HepG2 (cell line): Measurements from ENCODE around the gene NPPC. TPM values are rescaled to one million over a fixed set of nuclear protein-coding genes. Genes with fewer than 3 reads are reported as not detected.

Source experiments
- ARNT ChIP-seq: fragments of 450-650 bp; IDR thresholded peaks from 2 replicates; pipeline ENCODE4 v1.6.1; 2017
- CTCF ChIP-seq: sonication (generic); formaldehyde crosslinking; IDR thresholded peaks from 2 replicates; pipeline ENCODE4 v1.5.0; 2020; ENCODE audit warnings: mild to moderate bottlenecking, missing genetic modification reagents, moderate library complexity
- GATA4 ChIP-seq: sonication (generic); IDR thresholded peaks from 2 replicates; pipeline ENCODE4 v1.6.1; 2016; ENCODE audit warnings: antibody characterized with exemption, low read depth, borderline replicate concordance
- HOXA7 ChIP-seq: sonication (generic); formaldehyde crosslinking; IDR thresholded peaks from 2 replicates; pipeline ENCODE4 v1.8.1; 2022; ENCODE audit warnings: mild to moderate bottlenecking, missing genetic modification reagents, moderate library complexity
- NCOR1 ChIP-seq: fragments of 200-600 bp; sonication (generic); IDR thresholded peaks from 2 replicates; pipeline ENCODE4 v1.7.0; 2017; ENCODE audit warnings: antibody characterized with exemption, low read length, borderline replicate concordance
- PITX1 ChIP-seq: sonication (generic); formaldehyde crosslinking; IDR thresholded peaks from 2 replicates; pipeline ENCODE4 v1.5.1; 2020; ENCODE audit warnings: mild to moderate bottlenecking, missing genetic modification reagents
- SNAPC2 ChIP-seq: sonication (generic); formaldehyde crosslinking; IDR thresholded peaks from 2 replicates; pipeline ENCODE4 v1.8.1; 2022; ENCODE audit warnings: mild to moderate bottlenecking, missing genetic modification reagents
- ZBTB40 ChIP-seq, 2 experiments: fragments of 450-650 bp in 1 of 2; sonication (generic) in 1 of 2; formaldehyde crosslinking in 1 of 2; IDR thresholded peaks; 2 replicates each; pipeline versions ENCODE4 v1.6.1 to v1.8.0; 2016 to 2022; ENCODE audit warnings: antibody characterized with exemption in 1 of 2, mild to moderate bottlenecking in 1 of 2, missing genetic modification reagents in 1 of 2
- ZNF121 ChIP-seq: sonication (generic); formaldehyde crosslinking; IDR thresholded peaks from 2 replicates; pipeline ENCODE4 v1.5.0; 2020; ENCODE audit warnings: mild to moderate bottlenecking, missing genetic modification reagents
- ZNF24 ChIP-seq: fragments of 450-650 bp; IDR thresholded peaks from 2 replicates; pipeline ENCODE4 v1.6.1; 2017; ENCODE audit warnings: antibody characterized with exemption, mild to moderate bottlenecking
- ZNF292 ChIP-seq: sonication (generic); formaldehyde crosslinking; IDR thresholded peaks from 2 replicates; pipeline ENCODE4 v1.8.1; 2022; ENCODE audit warnings: mild to moderate bottlenecking, low read depth, missing genetic modification reagents, borderline replicate concordance
- ZNF296 ChIP-seq: sonication (generic); formaldehyde crosslinking; conservative IDR thresholded peaks from 2 replicates; pipeline ENCODE4 v1.5.0; 2020; ENCODE audit warnings: mild to moderate bottlenecking, missing genetic modification reagents
- ZNF329 ChIP-seq: sonication (generic); formaldehyde crosslinking; IDR thresholded peaks from 2 replicates; pipeline ENCODE4 v1.9.0; 2021; ENCODE audit warnings: low read depth, mild to moderate bottlenecking, missing genetic modification reagents
- ZNF33A ChIP-seq: sonication (generic); formaldehyde crosslinking; IDR thresholded peaks from 2 replicates; pipeline ENCODE4 v1.5.1; 2020; ENCODE audit warnings: missing genetic modification reagents, mild to moderate bottlenecking, moderate library complexity, borderline replicate concordance
- ZNF773 ChIP-seq: sonication (generic); formaldehyde crosslinking; IDR thresholded peaks from 2 replicates; pipeline ENCODE4 v1.4.0; 2020; ENCODE audit warnings: missing genetic modification reagents, borderline replicate concordance
- ZNF800 ChIP-seq: sonication (generic); formaldehyde crosslinking; IDR thresholded peaks from 2 replicates; pipeline ENCODE4 v1.4.0; 2020; ENCODE audit warnings: missing genetic modification reagents
- polyA plus RNA-seq, 8 experiments: library from polyadenylated mRNA; depleted of rRNA in 3 of 8; stranded (reverse) in 7 of 8; unstranded in 1 of 8; fragments of >200 nt; fragmentation: Illumina TruSeq in 4 of 8; extraction: Trizol in 4 of 8; gene quantifications; 2 replicates each; pipeline versions ENCODE4 v1.2.1 to v1.2.3, GENCODE V29; 2011 to 2016; ENCODE audit warnings: low read depth in 4 of 8, missing spikeins in 1 of 8, mixed read lengths in 1 of 8; ENCODE audit not compliant: insufficient read depth in 1 of 8
- total RNA-seq, 5 experiments: library from RNA; depleted of rRNA; stranded (reverse); fragments of >200 nt; fragmentation: Illumina TruSeq; extraction: Trizol; gene quantifications; 2 replicates each; pipeline ENCODE4 v1.2.3, GENCODE V29; 2016; ENCODE audit warnings: low read depth in 1 of 5

NPPC gene
- total and polyA plus RNA-seq, 2 of the 13 experiments (the other 11 are each of a cell fraction or from before 2014, with no cell fraction given), result 0.11 TPM; not detected in 1

- TF ChIP-seq ZNF292 (CRISPR knock-in tag), result peak; percentile 83
- TF ChIP-seq NCOR1, result no peak; the same call in 1 of the 2 replicates
- no peak for TF ChIP-seq ARNT
- peak; percentile 80; the same call in 1 of the 2 replicates for TF ChIP-seq ZNF329 (CRISPR knock-in tag)
- TF ChIP-seq ZNF800 (CRISPR knock-in tag), result peak; percentile 90
- TF ChIP-seq ZNF121 (CRISPR knock-in tag), result peak; percentile 80
- TF ChIP-seq GATA4, result no peak; the same call in 1 of the 2 replicates
- peak; percentile 33 for TF ChIP-seq CTCF (CRISPR knock-in tag)
- peak; percentile 52; the same call in 1 of the 2 replicates for TF ChIP-seq ZBTB40 (IDR thresholded peaks at IDR 0.05)
- TF ChIP-seq ZBTB40 (CRISPR knock-in tag; IDR thresholded peaks at IDR 0.05), result peak; percentile 84; the same call in 1 of the 2 replicates
- peak; percentile 91 for TF ChIP-seq SNAPC2 (CRISPR knock-in tag)
- no peak for TF ChIP-seq ZNF24
- no peak; the same call in 1 of the 2 replicates for TF ChIP-seq ZNF296 (CRISPR knock-in tag)
- no peak for TF ChIP-seq ZNF33A (CRISPR knock-in tag)
- TF ChIP-seq ZNF773 (CRISPR knock-in tag), result peak; percentile 81; the same call in 1 of the 2 replicates
- peak; percentile 55; the same call in 1 of the 2 replicates for TF ChIP-seq PITX1 (CRISPR knock-in tag)
- TF ChIP-seq HOXA7 (CRISPR knock-in tag), result no peak
These were observed 35.4 kb upstream of the NPPC start, which contains the start of gene DIS3L2 (continued) for GRCh38 chr2:231961349-231962166.
